Esophagus muscularis mucosa (tissue), 4 donors: ENCODE data around the gene TSSK2. TPM values are rescaled to one million over a fixed set of nuclear protein-coding genes. Genes with fewer than 3 reads are reported as not detected.
A peak's percentile ranks its signal among the peaks of the same experiment; 100 is the strongest.

Experiments
- DNase-seq: peaks from one replicate; pipeline ENCODE4 v3.0.0-alpha.2; 2017; ENCODE audit errors: extremely low spot score
- H3K27ac ChIP-seq, 4 donors: fragments of 200-600 bp; sonication (generic); replicated peaks in 1 of 4; 1 replicate in 3 of 4; 2 replicates in 1 of 4; pipeline ENCODE4 v1.5.1; 2016 to 2019; ENCODE audit warnings: mild to moderate bottlenecking in 1 of 4
- H3K27me3 ChIP-seq, 4 donors: fragments of 200-600 bp; sonication (generic); one replicate each; pipeline versions ENCODE4 v1.5.1 to v1.6.0; 2016 to 2019
- H3K36me3 ChIP-seq, 4 donors: fragments of 200-600 bp; sonication (generic); one replicate each; pipeline ENCODE4 v1.5.1; 2016 to 2019
- H3K4me1 ChIP-seq, 4 donors: fragments of 200-600 bp; sonication (generic); one replicate each; pipeline ENCODE4 v1.5.1; 2016 to 2019
- H3K4me3 ChIP-seq, 4 donors: fragments of 200-600 bp; sonication (generic); 1 replicate in 2 of 4; 2 replicates in 2 of 4; pipeline ENCODE4 v1.5.1; 2016 to 2019; ENCODE audit warnings: mild to moderate bottlenecking in 4 of 4, moderate library complexity in 1 of 4
- H3K9me3 ChIP-seq, 4 donors: fragments of 200-600 bp; sonication (generic); 1 replicate in 3 of 4; 2 replicates in 1 of 4; pipeline ENCODE4 v1.5.1; 2016 to 2019
- CTCF ChIP-seq, 3 experiments: fragments of 200-600 bp in 2 of 3; fragments of 450-650 bp in 1 of 3; sonication (generic) in 2 of 3; IDR thresholded peaks; one replicate each; pipeline ENCODE4 v1.5.1; 2017 to 2019; ENCODE audit warnings: antibody characterized with exemption in 3 of 3, mild to moderate bottlenecking in 2 of 3, moderate library complexity in 1 of 3
- EP300 ChIP-seq: sonication (generic); formaldehyde crosslinking; IDR thresholded peaks from one replicate; pipeline ENCODE4 v1.6.1; 2017; ENCODE audit warnings: antibody characterized with exemption
- POLR2A ChIP-seq: fragments of 450-650 bp; IDR thresholded peaks from one replicate; pipeline ENCODE4 v1.6.1; 2017; ENCODE audit warnings: antibody characterized with exemption, moderate library complexity, mild to moderate bottlenecking, low read depth
- POLR2AphosphoS5 ChIP-seq, 2 donors: sonication (generic); formaldehyde crosslinking; IDR thresholded peaks; one replicate each; pipeline ENCODE4 v1.6.1; 2017; ENCODE audit warnings: antibody characterized with exemption in 2 of 2
- WGBS: methylation state at CpG from one replicate; pipeline ENCODE4 v1.1.5; 2018; 5-methylcytosine and 5-hydroxymethylcytosine counted together
- intact Hi-C: fragments of 100-400 bp; cut with DNase I; formaldehyde crosslinking; loops from one replicate; pipeline ENCODE4 v1.15.1; 2023
- total RNA-seq, 4 donors: library from RNA; depleted of rRNA; stranded (reverse); fragments of >200 nt; gene quantifications; one replicate each; pipeline versions ENCODE4 v1.1.0 to v1.2.1, GENCODE V29; 2016

TSSK2 gene
- total RNA-seq, 4 donors from 2014 or later: not detected

- intact Hi-C loops: no loop called here
- H3K27me3 ChIP-seq: no peaks in the 10 kb centered on the region
- peak overlapping the region in 1 of 4 donors; percentile 36 for H3K27ac ChIP-seq
- H3K4me3 ChIP-seq: no peak overlapping the region
- DNase-seq: no peak
- no peak for TF ChIP-seq POLR2AphosphoS5 (IDR thresholded peaks at IDR 0.05)
- no peak for TF ChIP-seq POLR2A
- TF ChIP-seq EP300: no peak
- no peak for TF ChIP-seq CTCF (IDR thresholded peaks at IDR 0.05)
- no peaks in the 10 kb centered on the region for H3K9me3 ChIP-seq
- peaks cover 57 to 78% (median 74%) of the 10 kb centered on the region in 4 donors for H3K4me1 ChIP-seq
- peaks cover 0 to 1% (median 0%) of the 10 kb centered on the region in 4 donors for H3K36me3 ChIP-seq
- WGBS: 70% methylated on average over 15 of the region's 18 CpGs
Measured at GRCh38 chr22:19105867-19106802, 25.0 kb upstream of the TSSK2 start.

DNA sequence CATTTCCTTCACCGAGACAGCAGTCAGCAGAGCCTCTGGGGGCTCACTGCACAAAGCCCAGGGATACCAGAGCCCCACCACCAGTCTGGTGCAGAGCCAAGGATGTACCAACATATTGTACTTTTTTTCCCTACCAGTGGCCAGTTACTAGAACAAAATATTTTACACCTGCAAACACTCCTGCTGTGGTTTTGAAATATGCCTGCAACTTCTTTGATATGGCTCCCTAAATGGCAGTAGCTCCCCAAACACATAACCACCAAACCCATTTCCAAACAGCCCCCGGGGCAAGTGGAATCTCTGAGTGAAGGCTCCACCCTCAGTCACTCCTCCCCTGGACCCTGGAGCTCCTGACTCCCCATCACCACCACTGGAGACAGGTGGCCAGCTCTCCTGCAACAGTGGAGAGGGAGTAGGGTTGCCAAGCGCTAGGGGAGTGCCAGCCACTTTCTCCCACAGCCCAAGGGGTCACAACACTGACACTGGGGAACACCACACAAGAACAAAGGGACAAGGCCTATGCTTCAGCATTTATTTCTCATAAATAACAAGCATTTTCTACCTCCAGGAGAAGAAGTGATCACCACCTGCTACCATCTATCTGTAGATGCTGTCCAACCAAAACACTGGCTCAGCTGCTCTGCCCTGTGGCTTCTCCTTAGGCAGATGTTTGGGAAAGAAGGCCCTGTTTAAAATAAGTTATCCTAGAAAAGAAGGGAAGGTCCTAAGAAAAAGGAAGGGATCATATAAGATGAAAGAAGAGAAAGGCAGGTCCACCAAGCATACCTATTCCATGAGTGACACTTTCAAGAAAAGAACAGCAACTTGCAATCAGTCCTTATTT is 24.0 kb upstream of the TSSK2 start:
- Histone ChIP-seq H3K9me3 (no peaks in the 10 kb centered on the region), H3K4me1 (peaks cover 57 to 83% (median 81%) of the 10 kb centered on the region in 4 donors), H3K36me3 (no peaks in the 10 kb centered on the region), H3K27ac (peak overlapping the region in 1 of 4 donors; percentile 7), H3K4me3 (no peak overlapping the region), H3K27me3 (no peaks in the 10 kb centered on the region)
- intact Hi-C loops: no loop called here
- no peak for DNase-seq
- no peak for TF ChIP-seq POLR2A
- no peak for TF ChIP-seq CTCF (IDR thresholded peaks at IDR 0.05)
- no peak for TF ChIP-seq EP300
- TF ChIP-seq POLR2AphosphoS5 (IDR thresholded peaks at IDR 0.05): no peak
- 78% methylated on average over 3 of the region's 3 CpGs for WGBS

- H3K4me3 ChIP-seq: no peak overlapping the region
- no peaks in the 10 kb centered on the region for H3K36me3 ChIP-seq
- no peak for DNase-seq
- no peak for TF ChIP-seq POLR2AphosphoS5 (IDR thresholded peaks at IDR 0.05)
- no peak for TF ChIP-seq POLR2A
- no peak for TF ChIP-seq CTCF (IDR thresholded peaks at IDR 0.05)
- no peak for TF ChIP-seq EP300
- H3K27ac ChIP-seq: no peak overlapping the region
- no peaks in the 10 kb centered on the region for H3K9me3 ChIP-seq
- H3K4me1 ChIP-seq: peaks cover 57 to 84% (median 81%) of the 10 kb centered on the region in 4 donors
- WGBS: 72% methylated on average over 8 of the region's 8 CpGs
- H3K27me3 ChIP-seq: no peaks in the 10 kb centered on the region
- intact Hi-C loops: no loop called here
Measured at GRCh38 chr22:19107730-19108074, 23.4 kb upstream of the TSSK2 start.

- intact Hi-C loops: no loop called here
- peak overlapping the region in 2 of 4 donors; percentile 1 to 38 for H3K27ac ChIP-seq
- H3K36me3 ChIP-seq: no peaks in the 10 kb centered on the region
- H3K4me3 ChIP-seq: no peak overlapping the region
- H3K9me3 ChIP-seq: no peaks in the 10 kb centered on the region
- TF ChIP-seq POLR2AphosphoS5 (IDR thresholded peaks at IDR 0.05): no peak
- TF ChIP-seq POLR2A: no peak
- no peak for TF ChIP-seq EP300
- no peak for TF ChIP-seq CTCF (IDR thresholded peaks at IDR 0.05)
- WGBS: 70% methylated on average over 3 of the region's 3 CpGs
- DNase-seq: no peak
- H3K27me3 ChIP-seq: no peaks in the 10 kb centered on the region
- H3K4me1 ChIP-seq: peaks cover 57 to 88% (median 80%) of the 10 kb centered on the region in 4 donors
Measured at GRCh38 chr22:19108807-19109197, 22.3 kb upstream of the TSSK2 start.
